HS-27A (cell line): ENCODE measurements around the gene NPB.

Experiments used
- DNase-seq: peaks from one replicate; pipeline ENCODE4 v3.0.0-alpha.2; 2012; ENCODE audit warnings: low read depth, missing footprints

NPB gene

DNA sequence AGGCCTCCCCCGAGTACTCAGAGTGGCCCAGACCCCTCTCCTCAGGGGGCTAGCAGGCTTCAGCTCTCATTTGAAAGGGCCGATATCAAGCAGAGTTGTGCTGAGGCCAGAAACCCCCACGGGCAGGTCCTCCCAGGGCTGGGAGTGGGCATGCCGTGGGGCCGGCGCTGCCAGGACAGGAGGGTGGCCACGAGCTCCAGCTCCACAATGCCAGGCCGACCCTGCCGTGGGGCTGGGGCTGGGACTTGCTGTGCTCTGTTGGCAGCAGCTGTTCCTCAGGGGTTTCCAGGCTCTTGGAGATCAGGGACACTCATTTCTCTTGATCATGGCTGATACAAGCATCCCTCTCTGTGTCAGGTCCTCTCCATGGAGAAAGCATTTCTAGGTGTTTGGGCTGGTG lies 3.2 kb upstream of the NPB start:
- no peak for DNase-seq

DNA sequence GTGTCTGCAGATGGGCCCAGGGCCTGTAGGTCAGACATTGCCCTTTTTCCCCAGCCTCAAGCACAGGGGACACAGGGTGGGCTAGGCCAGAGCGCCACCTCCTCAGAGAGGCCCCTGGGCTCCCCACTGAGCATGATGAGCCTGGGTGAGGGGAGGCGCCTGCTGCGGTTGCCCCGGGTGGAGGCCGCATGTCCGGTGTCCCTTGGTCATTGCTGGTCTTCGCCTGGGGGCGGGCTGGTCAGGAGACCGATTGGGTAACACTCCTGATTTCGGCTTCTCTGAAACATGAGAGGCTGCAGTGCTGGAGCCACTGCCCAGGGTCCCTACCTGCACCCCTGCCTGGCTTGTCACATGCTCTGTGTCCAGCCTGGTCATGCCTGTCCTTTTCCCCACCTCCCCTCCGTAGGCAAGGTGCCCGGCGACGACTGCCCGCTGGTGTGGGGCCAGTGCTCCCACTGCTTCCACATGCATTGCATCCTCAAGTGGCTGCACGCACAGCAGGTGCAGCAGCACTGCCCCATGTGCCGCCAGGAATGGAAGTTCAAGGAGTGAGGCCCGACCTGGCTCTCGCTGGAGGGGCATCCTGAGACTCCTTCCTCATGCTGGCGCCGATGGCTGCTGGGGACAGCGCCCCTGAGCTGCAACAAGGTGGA lies 2.4 kb upstream of the NPB start:
- no peak for DNase-seq

- no peak for DNase-seq
These were observed 1.7 kb upstream of the NPB start for GRCh38 chr17:81900181-81900820.

GRCh38 chr17:81901167-81902022 lies 643 bp upstream of the NPB start:
- DNase-seq, result no peak

DNA sequence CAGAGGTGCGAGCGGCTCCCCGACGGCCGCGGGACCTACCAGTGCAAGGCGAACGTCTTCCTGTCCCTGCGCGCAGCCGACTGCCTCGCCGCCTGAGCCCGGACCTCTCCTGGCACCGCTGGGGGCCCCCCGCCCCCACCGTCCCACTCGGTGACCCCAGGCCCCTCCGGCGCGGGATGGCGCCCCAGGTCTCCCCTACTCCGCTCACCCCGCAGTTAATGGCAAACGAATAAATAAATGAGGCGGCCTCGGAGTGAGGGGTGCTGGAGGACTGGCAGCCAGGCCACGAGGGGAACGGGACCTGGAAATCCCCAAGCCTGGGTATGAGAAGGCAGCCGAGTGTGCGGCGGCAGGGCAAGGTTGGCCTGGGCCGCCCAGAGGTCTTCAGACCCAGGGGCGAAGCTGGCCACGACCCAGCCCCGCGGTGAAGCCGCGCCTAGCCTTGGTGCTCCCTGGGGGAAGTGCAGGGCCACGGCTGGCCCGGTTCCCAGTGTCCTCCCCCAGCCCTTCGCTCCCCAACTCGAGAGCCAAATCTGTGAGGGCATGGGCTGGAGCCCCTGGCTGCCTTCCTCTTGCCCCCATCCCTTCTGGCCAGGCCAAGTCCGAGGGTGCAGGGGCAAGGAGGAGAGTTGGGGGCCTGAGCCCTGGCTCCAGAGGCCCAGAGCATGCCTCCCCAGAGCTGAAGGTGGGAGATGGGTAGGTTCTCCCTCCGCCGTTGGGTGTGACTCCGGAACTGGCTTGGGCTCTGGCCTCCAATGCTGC lies 796 bp downstream of the NPB start:
- DNase-seq, result no peak

DNA sequence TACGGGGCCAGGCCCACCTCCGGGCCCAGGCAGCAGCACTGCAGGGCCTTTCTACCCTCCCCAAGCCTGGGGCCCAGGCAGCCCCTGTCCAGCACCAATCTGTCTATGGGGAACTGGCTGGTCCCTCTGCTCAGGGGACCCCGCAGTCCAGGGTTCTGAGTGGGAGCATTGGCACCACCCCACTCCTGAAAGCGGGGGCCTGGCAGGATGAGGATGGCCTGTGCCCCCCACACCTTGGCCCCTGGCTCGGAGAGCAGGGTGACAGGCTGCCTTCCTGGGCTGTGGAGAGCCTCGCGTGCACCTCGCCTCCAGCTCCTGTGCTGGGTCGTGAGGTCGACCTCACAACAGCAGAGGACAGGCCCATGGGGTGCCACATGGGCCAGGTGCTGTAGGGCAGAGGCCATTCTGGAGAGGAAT lies 1.4 kb downstream of the NPB start:
- DNase-seq, result no peak

GRCh38 chr17:81903896-81904599 lies 2.0 kb downstream of the NPB start:
- DNase-seq, result no peak

- DNase-seq, result no peak
These were observed 2.8 kb downstream of the NPB start for GRCh38 chr17:81904600-81905423.

DNA sequence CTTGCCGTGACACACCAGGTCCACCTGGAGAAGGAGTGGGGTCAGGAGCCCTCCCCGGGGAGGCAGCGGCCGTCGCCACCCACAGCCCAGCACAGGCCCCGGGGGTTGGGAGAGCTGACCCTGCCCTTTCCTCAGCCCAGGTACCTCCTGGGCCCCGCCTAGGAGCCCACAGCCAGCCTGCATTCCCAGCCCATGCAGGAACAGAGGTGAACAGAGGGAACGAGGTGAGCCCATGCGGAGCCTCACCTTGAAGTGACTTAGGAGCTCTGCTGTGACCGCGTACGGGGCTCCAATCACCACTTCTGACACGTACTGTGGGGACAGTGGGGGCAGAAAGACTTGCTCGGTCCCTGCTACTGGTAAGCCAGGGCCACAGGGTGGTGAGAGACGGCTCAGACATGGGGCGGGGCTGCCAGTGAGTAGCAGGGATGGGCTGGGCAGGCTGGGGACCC lies 3.4 kb downstream of the NPB start:
- DNase-seq, result no peak

DNA sequence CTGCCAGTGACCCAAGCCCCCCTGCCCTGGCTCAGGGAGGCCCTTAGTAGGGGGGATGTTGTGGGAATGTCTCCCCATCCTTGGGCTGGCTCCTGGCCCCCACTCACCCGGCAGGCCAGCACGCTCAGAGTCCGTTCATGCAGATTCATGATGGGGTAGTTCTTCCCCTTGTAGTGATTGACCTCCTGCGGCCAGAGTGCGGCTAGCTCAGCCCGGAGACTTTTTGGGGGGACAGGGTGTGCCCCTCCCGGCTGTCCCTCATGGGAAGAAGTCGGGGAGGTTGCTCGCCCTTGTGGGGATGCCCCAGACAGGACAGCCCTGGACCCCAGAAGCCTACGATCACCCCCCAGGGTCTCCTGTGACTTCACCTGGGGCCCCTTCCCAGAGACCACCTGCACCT lies 4.0 kb downstream of the NPB start:
- DNase-seq, result no peak

DNA sequence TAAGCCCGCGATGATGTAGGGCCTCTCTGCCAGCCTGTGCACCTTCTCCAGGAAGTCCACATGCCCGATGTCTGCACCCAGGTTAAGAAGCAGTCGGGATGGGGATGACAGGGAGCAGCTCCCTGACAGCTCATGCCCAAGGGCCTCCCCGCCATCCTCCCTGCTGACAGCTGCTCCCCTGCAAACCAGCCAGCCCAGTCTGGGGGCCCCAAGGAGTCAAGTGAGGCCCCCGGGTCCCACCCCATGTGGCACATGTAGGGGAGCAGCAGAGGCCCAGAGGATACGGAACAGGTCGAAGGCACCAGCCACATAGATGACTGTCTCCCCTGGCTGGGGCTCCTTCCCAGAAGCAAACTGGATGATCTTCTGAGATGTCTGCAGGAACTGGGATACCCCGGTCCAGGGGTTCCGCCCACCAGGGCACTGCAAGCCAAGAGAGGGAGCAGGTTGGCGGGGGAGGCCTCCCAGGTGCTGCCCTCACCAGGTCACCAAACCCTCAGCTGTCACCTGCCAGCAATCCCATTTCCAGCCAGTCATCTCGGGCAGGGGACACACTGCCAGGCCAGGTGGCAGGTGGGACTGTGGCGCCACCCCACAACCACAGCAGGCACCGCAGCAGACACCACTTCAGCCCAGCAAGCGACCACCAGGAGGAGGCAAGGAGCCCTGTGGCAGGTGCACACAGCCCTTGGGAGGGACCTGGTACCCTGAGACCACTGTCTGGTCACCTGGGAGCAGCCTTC lies 4.6 kb downstream of the NPB start:
- no peak for DNase-seq

DNA sequence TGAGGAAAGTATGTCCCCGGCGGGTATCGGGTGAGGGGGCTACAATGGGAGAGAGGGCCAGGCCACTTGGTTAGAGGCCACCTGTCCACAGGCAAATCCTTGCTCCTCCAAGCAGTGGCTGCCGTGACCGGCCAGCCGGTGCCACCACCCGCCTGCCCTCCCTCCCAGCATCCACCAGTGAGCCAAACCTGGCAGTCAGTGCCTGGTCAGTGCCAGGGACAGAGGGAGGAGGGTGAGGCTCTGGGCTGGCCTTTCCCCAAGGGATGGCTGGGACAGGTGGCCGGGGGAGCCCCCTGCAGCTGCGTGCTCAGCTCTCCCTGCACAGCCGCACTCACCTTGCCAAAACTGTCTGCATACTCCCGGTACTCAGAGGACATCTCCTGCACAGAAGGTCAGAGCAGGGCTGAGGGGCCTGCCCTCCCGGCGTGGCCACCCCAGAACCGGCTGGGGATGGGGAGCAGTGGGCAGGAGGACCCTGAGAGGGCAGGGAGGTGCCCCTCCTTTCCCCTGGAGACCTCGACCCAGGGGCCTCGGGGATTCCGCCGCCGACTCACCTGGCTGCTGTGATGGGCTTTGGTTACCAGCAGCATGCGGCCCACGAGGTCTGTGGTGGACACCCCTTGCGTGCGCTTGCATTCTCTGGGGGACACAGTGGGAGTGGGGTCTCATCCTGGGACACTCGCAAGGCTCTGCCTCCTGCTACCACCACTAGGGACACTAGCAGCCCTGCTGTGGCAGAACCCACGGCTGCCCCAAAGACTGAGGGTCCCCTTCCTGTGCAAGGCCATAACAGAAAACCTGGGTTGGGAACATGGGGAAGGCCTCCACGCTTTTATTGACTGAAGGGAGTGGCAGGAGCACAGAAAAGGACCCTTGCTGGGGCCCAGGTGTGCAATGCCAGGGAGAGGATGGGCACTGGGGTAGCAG lies 5.4 kb downstream of the NPB start:
- no peak for DNase-seq

GRCh38 chr17:81908793-81909192 lies 6.8 kb downstream of the NPB start:
- DNase-seq, result no peak

DNA sequence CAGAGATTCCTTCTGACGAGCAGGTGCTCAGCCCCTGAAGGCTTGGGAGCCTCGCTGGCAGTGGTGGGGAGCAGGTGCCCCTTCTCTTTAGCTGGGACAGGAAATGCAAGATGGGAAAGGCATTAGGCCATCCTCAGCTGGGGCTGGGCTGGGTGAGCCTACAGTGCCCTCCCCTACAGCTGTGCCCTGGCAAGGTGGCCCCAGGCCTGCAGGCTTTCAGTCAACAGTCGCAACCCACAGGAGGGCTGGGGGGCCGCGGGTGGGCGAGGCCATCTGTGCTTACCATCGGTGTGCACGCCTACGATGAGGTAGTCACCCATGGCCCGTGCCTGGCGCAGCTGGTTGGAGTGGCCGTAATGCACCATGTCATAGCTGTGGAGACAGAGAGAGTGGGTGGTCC lies 7.2 kb downstream of the NPB start:
- DNase-seq, result no peak

GRCh38 chr17:81909966-81910839 lies 8.2 kb downstream of the NPB start:
- DNase-seq, result no peak

- no peak for DNase-seq
These were observed 8.8 kb downstream of the NPB start for GRCh38 chr17:81910840-81911276.

- DNase-seq, result no peak
These were observed 9.4 kb downstream of the NPB start, which contains the start of gene PCYT2 for GRCh38 chr17:81911277-81911961. Gene PCYT2 (minus strand): TSS chr17:81911399. CDS start chr17:81911355, 44 bp downstream.
